Neural cell (in vitro differentiated cells): ENCODE data around the gene CIC. TPM values are rescaled to one million over a fixed set of nuclear protein-coding genes. Genes with fewer than 3 reads are reported as not detected.

ENCODE experiments used
- H2AFZ ChIP-seq: fragments of 200-600, 300-800 bp; sonication (generic), shearing (Covaris generic); 2 replicates; pipeline ENCODE4 v1.6.0; 2014; ENCODE audit warnings: low read depth, mild to moderate bottlenecking, antibody characterized with exemption, low read length, moderate library complexity
- H3F3A ChIP-seq: fragments of 200-600 bp; shearing (Covaris generic); 2 replicates; pipeline ENCODE4 v1.6.1; 2016; ENCODE audit warnings: mild to moderate bottlenecking, moderate library complexity, mixed read lengths, antibody characterized with exemption, low read length; ENCODE audit not compliant: insufficient read depth, poor library complexity, severe bottlenecking
- H3K27ac ChIP-seq: fragments of 200-600, 300-800 bp; sonication (generic), shearing (Covaris generic); 2 replicates; pipeline ENCODE4 v1.5.1; 2014; ENCODE audit warnings: mild to moderate bottlenecking, low read length, moderate library complexity
- H3K27me3 ChIP-seq: fragments of 300-800, 200-600 bp; sonication (generic), shearing (Covaris generic); 2 replicates; pipeline ENCODE4 v1.6.0; 2014; ENCODE audit warnings: mild to moderate bottlenecking, low read depth, low read length, moderate library complexity; ENCODE audit not compliant: insufficient read depth
- H3K36me3 ChIP-seq: fragments of 300-800, 200-600 bp; sonication (generic), shearing (Covaris generic); 2 replicates; pipeline ENCODE4 v1.5.1; 2014; ENCODE audit warnings: mild to moderate bottlenecking, antibody characterized with exemption, low read length, moderate library complexity; ENCODE audit not compliant: insufficient read depth
- H3K4me2 ChIP-seq: fragments of 300-800, 200-600 bp; sonication (generic), shearing (Covaris generic); 2 replicates; pipeline ENCODE4 v1.6.0; 2014; ENCODE audit warnings: mild to moderate bottlenecking, low read length
- H3K4me3 ChIP-seq: fragments of 300-800, 200-600 bp; sonication (generic), shearing (Covaris generic); 2 replicates; pipeline ENCODE4 v1.5.1; 2014; ENCODE audit warnings: mild to moderate bottlenecking, low read length, moderate library complexity
- H3K79me2 ChIP-seq: fragments of 200-600 bp; shearing (Covaris generic); replicated peaks from 2 replicates; pipeline ENCODE4 v1.6.0; 2014; ENCODE audit warnings: mild to moderate bottlenecking, low read length, moderate library complexity; ENCODE audit not compliant: insufficient read depth
- H3K9ac ChIP-seq: fragments of 300-800, 200-600 bp; sonication (generic), shearing (Covaris generic); 2 replicates; pipeline ENCODE4 v1.6.1; 2016; ENCODE audit warnings: mild to moderate bottlenecking, low read length, mixed read lengths
- H3K9me2 ChIP-seq: fragments of 200-600 bp; shearing (Covaris generic); 2 replicates; pipeline ENCODE4 v1.6.1; 2016; ENCODE audit warnings: mild to moderate bottlenecking, low read length, mixed read lengths; ENCODE audit not compliant: insufficient read depth
- H3K9me3 ChIP-seq: fragments of 200-600, 300-800 bp; sonication (generic), shearing (Covaris generic); 2 replicates; pipeline ENCODE4 v1.6.1; 2016; ENCODE audit warnings: mild to moderate bottlenecking, mixed run types, low read length, moderate library complexity, mixed read lengths
- H4K20me1 ChIP-seq: fragments of 200-600 bp; shearing (Covaris generic); 2 replicates; pipeline ENCODE4 v1.6.1; 2016; ENCODE audit warnings: mild to moderate bottlenecking, mixed run types; ENCODE audit not compliant: insufficient read depth
- CTCF ChIP-seq: fragments of 450-650 bp; IDR thresholded peaks from 2 replicates; pipeline ENCODE4 v1.5.1; 2014; ENCODE audit warnings: antibody characterized with exemption, mild to moderate bottlenecking, moderate library complexity; ENCODE audit not compliant: poor library complexity, severe bottlenecking
- EP300 ChIP-seq: fragments of 450-650 bp; conservative IDR thresholded peaks from 2 replicates; pipeline ENCODE4 v1.6.1; 2014; ENCODE audit warnings: antibody characterized with exemption, mild to moderate bottlenecking, moderate library complexity; ENCODE audit not compliant: poor library complexity, severe bottlenecking
- EZH2 ChIP-seq: fragments of 200-600, 300-800 bp; shearing (Covaris generic), sonication (generic); IDR thresholded peaks from 2 replicates; pipeline ENCODE4 v1.6.1; 2014; ENCODE audit warnings: antibody characterized with exemption, low read length, borderline replicate concordance, mild to moderate bottlenecking; ENCODE audit not compliant: insufficient read depth, poor library complexity, severe bottlenecking
- MXI1 ChIP-seq: fragments of 450-650 bp; conservative IDR thresholded peaks from 2 replicates; pipeline ENCODE4 v1.6.1; 2014; ENCODE audit warnings: antibody characterized with exemption, mild to moderate bottlenecking; ENCODE audit not compliant: poor library complexity, severe bottlenecking
- POLR2AphosphoS5 ChIP-seq: IDR thresholded peaks from 2 replicates; pipeline ENCODE4 v1.6.1; 2012
- RAD21 ChIP-seq: fragments of 450-650 bp; conservative IDR thresholded peaks from 2 replicates; pipeline ENCODE4 v1.6.1; 2014; ENCODE audit warnings: antibody characterized with exemption, mild to moderate bottlenecking, moderate library complexity
- SMC3 ChIP-seq: fragments of 450-650 bp; conservative IDR thresholded peaks from 2 replicates; pipeline ENCODE4 v1.6.1; 2014; ENCODE audit warnings: antibody characterized with exemption, mild to moderate bottlenecking, moderate library complexity; ENCODE audit not compliant: poor library complexity
- TAF1 ChIP-seq: IDR thresholded peaks from 2 replicates; pipeline ENCODE4 v1.6.1; 2012; ENCODE audit warnings: low read depth
- polyA plus RNA-seq: library from polyadenylated mRNA; depleted of rRNA; stranded (reverse); fragments of >200 nt; gene quantifications from 2 replicates; pipeline ENCODE4 v1.2.3, GENCODE V29; 2014
- TF ChIP-seq, protein P1 (sequence below): IDR thresholded peaks from 2 replicates; pipeline ENCODE4 v1.6.1; 2012; ENCODE audit warnings: borderline replicate concordance

Gene CIC
- polyA plus RNA-seq, 1 donor from 2014 or later = 10.8 TPM

- H3K9me2 ChIP-seq = no peaks in the 10 kb centered on the region
- no peak overlapping the region for H2AFZ ChIP-seq
- H3K9ac ChIP-seq = peak overlapping the region; percentile 29
- peaks cover 24% of the 10 kb centered on the region for H3K27me3 ChIP-seq
- H3K79me2 ChIP-seq = peaks cover 40% of the 10 kb centered on the region
- peak overlapping the region; percentile 93 for H3K4me3 ChIP-seq
- no peak overlapping the region for H3K27ac ChIP-seq
- H4K20me1 ChIP-seq = no peaks in the 10 kb centered on the region
- no peaks in the 10 kb centered on the region for H3K36me3 ChIP-seq
- H3F3A ChIP-seq = no peaks in the 10 kb centered on the region
- no peaks in the 10 kb centered on the region for H3K9me3 ChIP-seq
- peak overlapping the region; percentile 58 for H3K4me2 ChIP-seq
- TF ChIP-seq MXI1 (no peak), CTCF (no peak), TAF1 (no peak), EZH2 (no peak), EP300 (no peak), RAD21 (no peak), SMC3 (no peak), POLR2AphosphoS5 (no peak)
- TF ChIP-seq, protein P1, sequence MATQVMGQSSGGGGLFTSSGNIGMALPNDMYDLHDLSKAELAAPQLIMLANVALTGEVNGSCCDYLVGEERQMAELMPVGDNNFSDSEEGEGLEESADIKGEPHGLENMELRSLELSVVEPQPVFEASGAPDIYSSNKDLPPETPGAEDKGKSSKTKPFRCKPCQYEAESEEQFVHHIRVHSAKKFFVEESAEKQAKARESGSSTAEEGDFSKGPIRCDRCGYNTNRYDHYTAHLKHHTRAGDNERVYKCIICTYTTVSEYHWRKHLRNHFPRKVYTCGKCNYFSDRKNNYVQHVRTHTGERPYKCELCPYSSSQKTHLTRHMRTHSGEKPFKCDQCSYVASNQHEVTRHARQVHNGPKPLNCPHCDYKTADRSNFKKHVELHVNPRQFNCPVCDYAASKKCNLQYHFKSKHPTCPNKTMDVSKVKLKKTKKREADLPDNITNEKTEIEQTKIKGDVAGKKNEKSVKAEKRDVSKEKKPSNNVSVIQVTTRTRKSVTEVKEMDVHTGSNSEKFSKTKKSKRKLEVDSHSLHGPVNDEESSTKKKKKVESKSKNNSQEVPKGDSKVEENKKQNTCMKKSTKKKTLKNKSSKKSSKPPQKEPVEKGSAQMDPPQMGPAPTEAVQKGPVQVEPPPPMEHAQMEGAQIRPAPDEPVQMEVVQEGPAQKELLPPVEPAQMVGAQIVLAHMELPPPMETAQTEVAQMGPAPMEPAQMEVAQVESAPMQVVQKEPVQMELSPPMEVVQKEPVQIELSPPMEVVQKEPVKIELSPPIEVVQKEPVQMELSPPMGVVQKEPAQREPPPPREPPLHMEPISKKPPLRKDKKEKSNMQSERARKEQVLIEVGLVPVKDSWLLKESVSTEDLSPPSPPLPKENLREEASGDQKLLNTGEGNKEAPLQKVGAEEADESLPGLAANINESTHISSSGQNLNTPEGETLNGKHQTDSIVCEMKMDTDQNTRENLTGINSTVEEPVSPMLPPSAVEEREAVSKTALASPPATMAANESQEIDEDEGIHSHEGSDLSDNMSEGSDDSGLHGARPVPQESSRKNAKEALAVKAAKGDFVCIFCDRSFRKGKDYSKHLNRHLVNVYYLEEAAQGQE = no peak
These were observed 58.3 kb downstream of the CIC start for GRCh38 chr19:42327381-42327780.

GRCh38 chr19:42328106-42328505 is 59.1 kb downstream of the CIC start:
- Histone ChIP-seq H3K9ac (peak overlapping the region; percentile 38), H3K79me2 (peaks cover 40% of the 10 kb centered on the region), H3K36me3 (no peaks in the 10 kb centered on the region), H3K9me3 (no peaks in the 10 kb centered on the region), H3F3A (no peaks in the 10 kb centered on the region), H2AFZ (no peak overlapping the region), H3K4me2 (peak overlapping the region; percentile 35), H3K27me3 (peaks cover 20% of the 10 kb centered on the region), H3K4me3 (peak overlapping the region; percentile 93), H4K20me1 (no peaks in the 10 kb centered on the region), H3K27ac (no peak overlapping the region), H3K9me2 (no peaks in the 10 kb centered on the region)
- TF ChIP-seq POLR2AphosphoS5 (no peak), RAD21 (no peak), MXI1 (no peak), SMC3 (no peak), CTCF (no peak), TAF1 (no peak), EP300 (no peak), EZH2 (no peak)
- TF ChIP-seq, protein P1 = no peak
